Measurements from ENCODE around the gene SLC12A9.

SLC12A9 gene

GRCh38 chr7:100863406-100863950 is 11.0 kb downstream of the SLC12A9 start:
- no peak for DNase-seq

- DNase-seq = no peak
These were observed 11.8 kb downstream of the SLC12A9 start for GRCh38 chr7:100864263-100864845.

- no peak for DNase-seq
These were observed 12.9 kb downstream of the SLC12A9 start for GRCh38 chr7:100865372-100865911.

- peak; percentile 55 for DNase-seq
These were observed 13.6 kb downstream of the SLC12A9 start for GRCh38 chr7:100865938-100866728.

GRCh38 chr7:100866729-100867039 is 14.2 kb downstream of the SLC12A9 start:
- no peak for DNase-seq

- DNase-seq = peak; percentile 71
These were observed 14.7 kb downstream of the SLC12A9 start, which contains the start of gene TRIP6 for GRCh38 chr7:100867040-100867775. TSS of gene TRIP6 (plus strand) at chr7:100867387. CDS start at chr7:100867498, 111 bp downstream.

- DNase-seq = no peak
These were observed 15.4 kb downstream of the SLC12A9 start for GRCh38 chr7:100867776-100868485.

- DNase-seq = no peak
These were observed 21.2 kb downstream of the SLC12A9 start for GRCh38 chr7:100873599-100874299.

GRCh38 chr7:100874300-100874576 is 21.7 kb downstream of the SLC12A9 start:
- no peak for DNase-seq

GRCh38 chr7:100874577-100875355 is 22.3 kb downstream of the SLC12A9 start, which contains the start of gene SRRT:
TSS of gene SRRT (plus strand) at chr7:100875103. CDS start at chr7:100875591, 488 bp downstream.
- DNase-seq = peak; percentile 99

- no peak for DNase-seq
These were observed 22.8 kb downstream of the SLC12A9 start for GRCh38 chr7:100875356-100875751.

GRCh38 chr7:100878013-100878412 is 25.5 kb downstream of the SLC12A9 start:
- DNase-seq = no peak

GRCh38 chr7:100878685-100879084 is 26.2 kb downstream of the SLC12A9 start:
- no peak for DNase-seq

GRCh38 chr7:100879685-100880261 is 27.3 kb downstream of the SLC12A9 start:
- no peak for DNase-seq

GRCh38 chr7:100880645-100881044 is 28.1 kb downstream of the SLC12A9 start:
- DNase-seq = no peak

GRCh38 chr7:100881136-100881535 is 28.6 kb downstream of the SLC12A9 start:
- no peak for DNase-seq

- DNase-seq = no peak
These were observed 29.7 kb downstream of the SLC12A9 start for GRCh38 chr7:100882201-100882600.

- no peak for DNase-seq
These were observed 30.4 kb downstream of the SLC12A9 start for GRCh38 chr7:100882785-100883526.

GRCh38 chr7:100884736-100885439 is 32.4 kb downstream of the SLC12A9 start:
- DNase-seq = no peak
